ENCODE data around the gene GATAD2A.

GRCh38 chr19:19460258-19460731 is 54.8 kb downstream of the GATAD2A start:
- no peak for TF ChIP-seq CTCF (IDR thresholded peaks at IDR 0.05)
- TF ChIP-seq POLR2A (IDR thresholded peaks at IDR 0.05): no peak
- no peak for TF ChIP-seq POLR2AphosphoS5 (IDR thresholded peaks at IDR 0.05)

Data from sigmoid colon (tissue), 4 donors.